GM18870 (cell line): Measurements from ENCODE around the gene HRNR.

Experiments
- ATAC-seq: cut with Tn5 transposase; IDR thresholded peaks from one replicate; pipeline ENCODE4 v1.9.1; 2021; ENCODE audit warnings: moderate library complexity; ENCODE audit not compliant: unreplicated experiment

The HRNR gene

DNA sequence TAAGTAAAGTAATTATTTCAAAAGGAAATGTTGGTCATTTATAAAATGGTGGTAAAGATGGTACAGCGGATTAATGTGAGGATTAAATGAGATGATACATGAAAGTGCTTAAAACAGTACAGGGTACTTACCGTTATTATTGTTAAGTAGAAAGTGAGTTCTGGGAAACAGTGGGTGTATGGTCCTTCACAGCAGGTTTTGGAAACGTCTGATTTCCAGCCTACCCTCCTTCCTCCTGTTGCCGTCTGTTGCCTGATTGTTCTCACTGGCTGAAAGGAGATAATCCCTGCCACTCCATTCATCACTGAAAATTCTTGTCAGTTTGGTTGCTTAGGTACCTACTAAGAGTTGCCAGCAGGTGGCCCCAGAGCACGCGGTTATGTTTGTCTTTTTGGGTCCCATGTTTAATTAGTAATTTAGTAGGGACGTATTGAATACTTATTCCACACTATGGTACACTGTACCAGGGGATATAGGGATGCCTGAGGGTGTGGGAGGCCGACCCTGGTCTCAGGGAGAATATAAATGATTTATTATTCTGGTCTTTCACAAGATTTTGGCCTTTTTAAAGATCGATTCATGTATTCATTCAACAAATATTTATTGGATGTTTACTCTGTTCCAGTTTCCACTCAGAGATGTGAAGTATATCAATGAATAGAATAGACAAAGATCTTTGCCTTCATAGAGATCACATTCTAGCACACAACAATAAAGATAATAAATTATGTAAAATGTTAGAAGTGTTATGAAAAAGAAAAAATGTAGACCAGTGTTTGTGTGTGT lies 34.1 kb downstream of the HRNR start:
- ATAC-seq: no peak

DNA sequence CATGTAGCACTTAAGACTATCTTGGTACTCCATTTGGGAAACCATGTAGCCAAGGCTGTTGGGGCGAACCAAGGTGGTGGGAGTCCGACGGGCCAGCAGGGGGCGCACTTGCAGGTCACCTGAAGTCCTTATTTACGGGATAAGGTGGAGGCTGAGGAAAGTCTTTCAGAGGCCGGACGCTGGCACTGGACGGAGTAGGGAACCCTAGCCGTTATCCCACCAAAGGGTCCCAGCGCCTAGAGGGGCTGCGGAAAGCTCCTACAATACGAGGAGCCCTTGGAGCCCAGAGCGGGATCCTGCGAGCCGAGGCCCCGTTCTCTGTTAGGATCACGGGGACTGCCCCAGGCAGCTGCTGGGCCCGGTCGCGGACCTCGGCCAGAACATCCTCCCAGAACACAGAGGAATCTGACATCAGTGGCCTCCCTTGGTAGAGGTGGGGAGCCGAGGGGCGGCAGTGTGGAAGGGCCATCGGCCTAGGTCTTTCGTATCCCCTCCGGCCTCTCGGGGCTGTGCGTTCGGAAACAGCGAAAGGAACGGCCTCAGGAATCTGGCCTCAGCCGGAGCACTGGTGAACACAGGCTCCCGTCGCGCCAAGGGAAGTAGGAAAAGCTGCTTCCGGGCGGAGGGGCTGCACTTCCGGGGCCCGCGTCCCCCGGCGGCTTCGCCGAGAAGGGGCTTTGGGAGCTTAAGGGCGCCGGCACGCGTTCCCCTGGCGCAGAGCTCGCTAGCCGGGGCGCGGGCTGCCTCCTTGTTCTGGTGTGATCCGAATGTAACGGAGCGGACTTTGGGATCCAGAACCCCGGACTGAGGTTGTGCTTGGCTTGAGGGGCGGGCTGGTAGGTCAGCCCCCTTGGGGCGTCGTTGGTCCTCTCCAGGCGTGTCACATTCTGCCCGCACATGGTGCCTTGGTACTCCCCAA lies 35.1 kb downstream of the HRNR start:
- no peak for ATAC-seq

DNA sequence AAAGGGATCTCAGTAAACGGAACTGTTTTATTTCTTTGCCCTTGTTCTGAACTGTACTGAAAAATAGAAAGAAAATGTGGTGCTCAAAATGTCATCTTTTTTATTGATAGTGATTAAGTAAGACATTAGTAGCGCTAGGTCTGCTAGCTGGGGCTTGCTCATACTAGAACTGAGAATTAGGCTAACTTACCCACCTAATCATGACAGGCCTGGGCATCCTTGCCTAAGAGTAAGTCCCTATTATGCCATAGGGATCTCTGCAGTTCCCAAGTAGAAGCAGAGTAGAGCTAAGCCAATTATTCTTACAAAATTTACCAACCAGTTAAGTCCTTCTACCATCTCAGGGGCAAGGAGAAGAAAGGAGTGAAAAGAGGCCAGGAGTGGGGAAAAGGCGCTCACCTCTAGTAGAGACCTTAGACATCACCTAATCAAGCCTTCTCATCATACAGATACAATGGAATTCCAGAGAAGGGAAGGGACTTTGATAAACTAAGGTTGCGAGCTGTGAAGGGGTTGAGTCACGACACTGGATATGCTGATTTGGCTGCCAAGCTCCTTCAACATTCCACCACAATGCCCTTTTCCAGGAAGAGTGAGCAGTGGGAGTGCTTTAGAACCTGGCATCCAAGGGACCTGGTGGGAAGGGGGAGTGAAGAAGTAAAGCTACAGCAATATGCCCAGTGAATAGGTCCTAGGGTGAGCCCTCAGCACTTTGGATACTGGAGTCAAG lies 37.3 kb downstream of the HRNR start:
- ATAC-seq: no peak

DNA sequence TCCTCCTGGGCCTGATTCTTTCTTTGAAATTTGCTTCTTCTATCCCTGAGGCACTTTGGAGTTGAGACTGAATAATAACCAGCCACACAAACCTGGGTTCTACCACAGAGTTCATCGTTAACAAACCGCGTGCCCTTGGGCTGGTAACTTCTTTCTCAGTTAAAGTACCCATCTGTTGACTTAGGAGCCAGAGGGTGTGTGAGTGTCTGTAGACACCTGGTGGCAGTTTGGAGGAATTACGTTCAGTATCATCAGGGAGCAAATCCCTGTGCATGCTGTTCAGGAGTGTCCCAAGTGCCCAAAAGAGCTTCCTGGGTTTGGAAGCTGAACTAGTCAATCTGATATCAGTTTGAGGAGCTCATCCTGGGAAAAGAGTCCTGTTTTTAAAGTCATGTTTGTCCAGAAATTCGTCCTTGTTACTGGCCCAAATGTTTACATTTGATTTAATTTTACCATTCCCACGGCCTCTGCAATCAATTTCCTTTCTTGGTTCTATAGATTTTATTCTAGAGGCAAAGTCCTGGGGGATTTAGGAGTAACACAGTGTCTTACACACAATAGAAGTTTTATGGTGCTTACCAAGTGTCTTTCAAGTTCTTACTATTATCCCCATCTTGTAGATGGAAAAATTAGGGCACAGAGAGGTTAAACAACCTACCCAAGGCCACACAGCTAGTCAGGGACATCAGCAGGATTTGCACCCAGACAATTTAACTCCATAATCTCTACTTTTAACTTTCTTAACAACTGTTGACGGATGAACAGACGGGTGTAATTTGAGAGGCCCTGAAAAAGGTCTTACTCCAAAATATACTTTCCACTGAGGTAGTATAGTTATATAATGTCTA lies 38.2 kb downstream of the HRNR start:
- no peak for ATAC-seq

DNA sequence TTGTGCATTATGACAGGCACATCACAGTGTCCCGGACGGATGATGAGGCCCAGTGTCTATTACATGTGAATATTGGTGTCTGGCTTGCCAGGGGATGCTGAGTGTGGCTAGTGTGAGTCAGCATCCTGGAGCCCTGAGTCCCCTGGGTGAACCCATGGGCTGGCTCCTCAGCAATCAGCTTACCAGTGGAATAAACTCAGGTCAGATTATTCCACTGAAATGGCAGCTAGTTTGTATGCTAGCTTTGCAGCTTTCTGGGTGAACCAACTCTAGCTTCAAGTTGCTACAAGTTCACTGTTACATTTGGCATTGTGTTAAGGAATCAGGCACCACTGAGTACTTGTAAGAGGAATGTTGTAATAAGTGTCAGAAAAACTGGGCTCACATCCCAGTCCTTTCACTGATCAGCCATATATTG lies 41.0 kb downstream of the HRNR start:
- no peak for ATAC-seq

DNA sequence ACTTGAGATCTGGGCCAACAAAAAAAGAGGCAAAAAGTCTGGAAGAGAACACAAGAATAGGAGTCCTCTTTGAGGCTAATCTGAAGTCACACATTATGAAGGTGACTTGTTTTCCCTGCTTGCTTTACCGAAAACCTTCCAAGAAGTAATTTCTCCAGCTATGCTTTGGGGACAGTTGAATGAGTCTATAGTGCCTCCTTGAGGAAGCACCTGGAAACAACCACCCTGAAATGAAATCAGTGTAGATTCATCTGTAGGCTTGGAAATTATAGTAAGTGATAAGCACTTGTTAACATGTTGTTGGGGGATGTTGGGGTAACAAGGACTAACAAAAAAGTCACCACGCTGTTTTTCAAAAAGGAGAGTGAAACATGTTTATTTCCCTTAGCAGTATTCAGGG lies 41.6 kb downstream of the HRNR start:
- no peak for ATAC-seq

DNA sequence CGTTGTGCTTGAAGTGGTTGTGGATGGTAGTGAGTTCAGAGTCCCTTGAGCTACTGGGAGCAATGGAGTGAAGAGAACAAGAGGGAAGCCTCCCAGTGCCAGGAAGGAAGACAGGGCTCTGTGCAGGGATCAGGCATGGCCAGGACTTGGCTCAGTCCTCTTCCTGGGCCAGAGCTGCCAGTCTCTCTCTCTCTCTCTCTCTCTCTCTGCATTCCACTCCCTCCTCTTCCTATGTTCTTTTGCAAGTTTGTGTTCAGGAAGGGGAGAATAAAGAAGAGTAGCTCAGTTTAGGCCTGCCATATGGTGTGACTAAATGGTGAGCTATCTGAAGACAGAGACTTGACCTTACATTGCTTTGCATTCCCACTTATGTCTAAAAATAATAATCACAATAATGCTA lies 44.4 kb downstream of the HRNR start:
- no peak for ATAC-seq

DNA sequence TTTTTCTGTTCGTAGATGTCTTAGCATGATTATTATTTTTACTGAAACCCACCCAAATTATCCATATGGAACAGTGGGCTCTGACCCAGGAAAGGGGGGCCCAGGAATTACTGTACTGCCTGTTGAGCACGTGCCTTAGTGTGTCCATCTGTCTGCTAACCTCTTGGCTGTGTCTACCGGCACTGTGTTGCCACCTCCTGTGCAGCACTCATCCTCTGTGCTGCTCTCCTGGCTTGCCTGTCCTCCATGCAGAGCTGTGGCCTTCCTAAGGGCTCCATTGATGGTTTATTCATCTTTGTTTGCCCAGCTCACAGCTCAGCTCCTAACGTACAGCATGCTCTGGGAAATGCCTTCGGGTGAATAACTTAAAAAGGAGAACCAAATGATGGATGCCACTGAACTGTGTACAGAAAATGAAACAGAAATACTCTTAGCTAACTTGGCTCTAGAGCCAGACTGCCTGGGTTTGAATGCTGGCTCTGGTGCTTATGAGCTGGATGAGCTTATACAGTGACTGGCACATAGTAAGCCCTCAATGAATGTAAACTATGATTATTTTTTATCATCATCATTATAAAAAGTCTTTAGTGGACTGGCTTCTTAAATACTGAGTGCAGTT lies 53.6 kb downstream of the HRNR start:
- ATAC-seq: no peak

DNA sequence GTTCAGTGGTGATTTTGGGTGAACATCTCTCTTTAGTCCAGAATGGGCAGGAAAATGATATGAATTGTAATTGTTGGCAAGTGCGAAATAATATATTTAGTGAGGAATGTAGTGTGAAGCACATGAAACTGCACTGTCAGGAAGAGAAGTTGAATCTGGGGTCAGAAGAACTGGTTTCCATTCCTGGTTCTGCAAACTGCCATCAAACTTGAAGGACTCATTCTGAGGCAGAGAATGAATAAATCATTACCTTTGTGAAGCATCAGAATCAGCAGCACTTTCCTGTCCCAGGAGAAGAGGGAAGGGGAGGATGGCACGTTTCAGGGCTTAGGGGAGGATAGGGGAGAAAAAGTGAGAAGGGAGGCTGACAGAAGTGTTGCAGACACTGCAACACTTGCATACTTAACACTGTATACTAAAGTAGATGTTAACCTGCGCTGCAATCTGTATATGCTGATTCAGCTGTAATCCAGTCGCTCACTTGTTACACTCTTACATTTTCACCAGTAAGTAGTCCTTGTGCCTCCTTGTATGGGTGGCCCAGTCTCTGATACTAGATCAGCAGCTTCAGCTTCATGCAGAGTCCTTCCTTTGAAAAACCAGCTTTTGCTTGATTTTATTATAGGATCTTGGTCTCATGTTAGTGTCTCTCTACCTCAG lies 54.5 kb downstream of the HRNR start:
- no peak for ATAC-seq

DNA sequence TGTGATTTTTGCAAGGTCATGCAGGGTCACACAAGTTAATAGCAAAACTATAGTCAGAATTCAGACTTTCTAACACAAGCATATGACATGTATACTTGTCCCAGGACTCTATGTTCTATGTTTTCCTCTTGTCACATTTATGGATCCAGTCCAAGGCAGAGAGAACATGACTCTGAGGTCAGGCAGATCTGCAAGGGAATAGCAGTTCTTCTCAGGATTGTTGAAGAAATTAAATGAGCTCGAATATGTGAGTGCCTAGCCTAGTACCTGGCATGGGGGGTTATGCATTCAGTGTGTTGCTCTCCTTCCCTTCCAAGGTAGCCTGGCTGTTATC lies 55.5 kb downstream of the HRNR start:
- no peak for ATAC-seq

DNA sequence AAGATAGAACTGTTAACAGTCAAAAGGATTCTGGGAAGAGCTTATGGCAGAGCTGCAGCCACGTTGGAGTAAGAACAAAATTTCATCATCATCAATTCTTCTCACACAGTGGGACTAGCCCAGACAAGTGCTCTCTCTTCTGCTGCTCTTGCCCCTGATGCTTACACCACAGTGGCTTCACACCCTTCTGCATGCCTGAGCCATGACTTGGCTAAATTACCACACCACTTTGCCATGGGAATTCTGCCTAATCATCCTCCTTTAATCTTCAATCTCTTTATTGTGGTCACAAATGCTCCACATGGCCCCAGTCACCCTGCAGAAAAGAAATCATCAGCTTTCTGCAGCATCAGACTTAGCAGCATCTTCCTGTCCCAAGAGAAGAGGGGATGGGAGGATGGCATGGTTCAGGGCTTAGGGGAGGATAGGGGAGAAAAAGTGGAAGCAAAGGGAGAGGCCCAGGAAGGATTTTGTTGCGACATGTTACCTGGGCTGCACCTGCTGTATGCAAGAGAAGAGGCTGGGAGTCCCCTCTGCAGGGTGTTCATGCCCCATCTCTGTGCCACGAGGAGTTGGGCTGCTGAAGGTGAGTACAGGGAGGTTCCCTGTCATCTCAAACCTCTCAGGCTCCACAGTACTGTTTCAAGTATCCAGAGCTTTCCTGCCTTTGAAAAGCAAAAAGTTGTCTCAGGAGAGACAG lies 56.0 kb downstream of the HRNR start:
- ATAC-seq: no peak

DNA sequence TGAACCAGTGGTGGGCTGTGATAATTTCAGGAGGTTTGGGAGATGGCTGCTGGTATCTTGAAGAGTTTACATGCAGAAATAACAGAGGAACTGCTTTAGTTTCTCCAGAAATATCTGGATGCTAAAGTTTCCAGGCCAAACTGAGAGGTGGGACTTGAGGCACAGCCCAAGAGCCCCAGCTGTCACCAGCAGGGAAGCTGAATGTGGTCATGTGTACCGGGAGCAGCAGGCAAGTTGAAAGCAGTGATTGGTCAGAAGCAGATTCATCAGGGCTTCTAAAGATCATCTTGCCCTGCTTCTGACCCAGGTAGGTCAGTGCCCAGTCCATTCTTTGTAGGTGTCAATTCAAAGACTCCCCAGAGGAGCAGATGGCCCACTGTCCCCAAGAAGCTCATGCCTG lies 57.0 kb downstream of the HRNR start:
- ATAC-seq: no peak

DNA sequence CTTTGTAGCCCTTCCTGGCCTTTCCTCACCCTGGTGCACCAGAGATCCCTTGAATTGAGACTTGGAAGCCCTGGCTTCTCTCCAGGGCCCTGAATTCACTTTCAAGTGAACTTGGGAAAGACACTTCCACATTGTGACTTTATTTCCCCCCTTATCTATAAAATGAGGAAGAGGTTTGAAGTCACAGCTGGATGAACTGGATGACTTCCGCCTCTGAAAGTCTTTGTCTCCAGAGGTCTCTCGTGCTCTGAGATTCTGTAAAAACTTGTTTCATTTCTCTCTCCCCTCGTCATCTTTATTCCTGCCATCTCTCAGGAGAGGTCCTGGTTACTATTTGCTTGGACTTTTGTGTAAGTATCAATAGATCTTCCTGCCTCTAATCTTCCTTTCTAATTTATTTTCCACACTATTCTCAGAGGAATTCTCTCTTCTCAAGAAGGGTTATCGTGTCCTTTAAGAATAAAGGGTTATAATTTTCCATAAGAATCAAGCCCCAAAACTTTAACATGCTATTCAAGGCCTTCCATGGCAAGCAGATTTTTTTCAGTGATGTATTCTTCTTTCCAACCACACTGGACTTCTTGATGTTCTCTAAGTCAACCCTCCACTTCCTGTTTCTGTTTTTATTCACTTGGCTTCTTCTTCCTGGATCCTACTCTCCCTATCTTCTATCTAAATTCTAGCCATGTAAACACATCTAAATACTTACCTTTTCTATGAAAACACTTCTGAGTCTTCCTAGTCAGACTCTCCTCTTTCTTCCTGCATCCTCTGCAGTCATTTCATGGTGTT lies 58.5 kb downstream of the HRNR start:
- no peak for ATAC-seq

DNA sequence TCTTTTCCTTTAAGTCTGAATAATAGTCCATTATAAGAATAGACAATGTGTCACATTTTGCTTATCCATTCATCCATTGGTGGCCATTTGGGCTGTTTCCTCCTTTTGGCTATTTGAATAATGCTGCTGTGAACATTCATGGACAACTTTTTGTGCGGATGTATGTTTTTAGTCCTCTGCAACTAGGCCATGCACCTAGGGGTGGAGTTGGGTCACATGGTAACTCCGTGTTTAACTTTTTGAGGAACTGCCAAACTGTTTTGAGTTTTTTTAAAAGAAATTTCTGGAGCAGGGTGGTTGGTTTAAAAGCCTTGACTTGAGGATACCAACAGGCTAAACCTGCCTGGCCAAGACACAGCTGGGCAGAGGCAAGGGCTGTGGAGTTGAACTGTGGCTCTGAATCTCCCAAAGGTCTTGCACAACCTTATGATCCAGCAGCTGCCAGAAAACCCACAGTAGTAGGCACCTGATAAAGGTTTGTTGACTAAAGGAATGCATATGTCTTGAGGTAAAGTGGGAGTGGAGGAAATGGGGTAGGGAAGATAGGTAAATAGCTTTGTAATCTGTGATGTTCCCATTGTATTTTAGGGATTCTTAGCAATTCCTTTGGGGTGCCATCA lies 59.4 kb downstream of the HRNR start:
- no peak for ATAC-seq

DNA sequence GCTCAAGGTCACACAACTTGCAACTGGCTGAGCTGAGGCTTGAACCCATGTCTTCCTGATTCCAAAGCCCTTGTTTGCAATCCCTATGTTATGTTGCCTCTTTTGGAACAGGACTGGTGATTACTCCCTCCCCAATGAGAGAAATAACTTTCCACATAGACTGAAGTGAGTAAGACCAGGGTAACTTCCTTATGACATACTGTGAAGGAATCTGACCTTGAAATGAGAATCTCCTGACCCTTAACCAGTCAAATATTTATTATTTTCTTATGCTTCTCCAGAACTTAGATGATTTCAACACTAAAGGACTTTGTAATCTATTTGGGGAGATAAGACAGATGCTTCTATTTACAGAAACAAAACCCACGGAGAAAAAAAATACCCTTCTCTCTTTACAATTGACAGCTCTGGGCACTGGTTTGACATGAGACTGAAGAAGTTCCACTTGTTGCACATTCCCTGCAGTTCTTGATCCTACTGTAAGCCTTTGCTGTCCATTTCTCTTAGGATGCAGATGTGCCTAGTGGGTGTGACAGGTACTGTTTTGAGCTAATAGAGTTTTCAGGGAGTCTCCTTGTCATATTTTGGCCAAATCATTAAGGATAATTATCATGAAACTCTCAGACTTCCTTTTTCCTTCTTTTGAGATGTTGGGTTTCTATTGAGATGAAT lies 61.1 kb downstream of the HRNR start:
- ATAC-seq: no peak
